NK-92 treated with Interleukin-12 subunit alpha and Interleukin-12 subunit beta, amount 100 ng/mL, for 24 hours (cell line): ENCODE data around the gene MSL3B.

Experiments
- DNase-seq: peaks from one replicate; lab custom pipeline; 2025; lab: John Stamatoyannopoulos, UW

The MSL3B gene

GRCh38 chr2:233833345-233833744, 34.8 kb downstream of the MSL3B start:
- DNase-seq: no peak

GRCh38 chr2:233832869-233833311, 35.3 kb downstream of the MSL3B start:
- no peak for DNase-seq

GRCh38 chr2:233832414-233832813, 35.8 kb downstream of the MSL3B start:
- no peak for DNase-seq

DNA sequence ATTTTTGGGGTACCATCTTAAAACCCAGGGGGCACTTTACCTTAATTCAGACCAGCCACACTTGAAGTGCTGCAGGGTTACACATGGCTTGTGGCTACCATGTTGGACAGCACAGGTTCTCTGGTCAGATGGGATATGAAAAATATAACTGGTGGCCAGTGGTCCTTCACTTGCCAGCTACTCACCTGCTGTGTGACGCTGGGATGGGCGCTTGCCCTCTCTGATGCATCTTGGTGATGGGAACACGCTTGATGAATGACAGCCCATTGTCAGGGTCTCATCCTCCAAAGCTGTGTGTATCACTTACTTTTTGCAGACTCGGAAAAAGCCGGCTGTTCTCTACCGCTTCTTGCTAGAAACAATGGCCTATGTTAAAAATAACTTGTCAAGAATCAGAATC, 36.3 kb downstream of the MSL3B start:
- no peak for DNase-seq

- DNase-seq: no peak
These were observed 37.0 kb downstream of the MSL3B start for GRCh38 chr2:233831011-233831721.

GRCh38 chr2:233830111-233830802, 37.9 kb downstream of the MSL3B start:
- no peak for DNase-seq

DNA sequence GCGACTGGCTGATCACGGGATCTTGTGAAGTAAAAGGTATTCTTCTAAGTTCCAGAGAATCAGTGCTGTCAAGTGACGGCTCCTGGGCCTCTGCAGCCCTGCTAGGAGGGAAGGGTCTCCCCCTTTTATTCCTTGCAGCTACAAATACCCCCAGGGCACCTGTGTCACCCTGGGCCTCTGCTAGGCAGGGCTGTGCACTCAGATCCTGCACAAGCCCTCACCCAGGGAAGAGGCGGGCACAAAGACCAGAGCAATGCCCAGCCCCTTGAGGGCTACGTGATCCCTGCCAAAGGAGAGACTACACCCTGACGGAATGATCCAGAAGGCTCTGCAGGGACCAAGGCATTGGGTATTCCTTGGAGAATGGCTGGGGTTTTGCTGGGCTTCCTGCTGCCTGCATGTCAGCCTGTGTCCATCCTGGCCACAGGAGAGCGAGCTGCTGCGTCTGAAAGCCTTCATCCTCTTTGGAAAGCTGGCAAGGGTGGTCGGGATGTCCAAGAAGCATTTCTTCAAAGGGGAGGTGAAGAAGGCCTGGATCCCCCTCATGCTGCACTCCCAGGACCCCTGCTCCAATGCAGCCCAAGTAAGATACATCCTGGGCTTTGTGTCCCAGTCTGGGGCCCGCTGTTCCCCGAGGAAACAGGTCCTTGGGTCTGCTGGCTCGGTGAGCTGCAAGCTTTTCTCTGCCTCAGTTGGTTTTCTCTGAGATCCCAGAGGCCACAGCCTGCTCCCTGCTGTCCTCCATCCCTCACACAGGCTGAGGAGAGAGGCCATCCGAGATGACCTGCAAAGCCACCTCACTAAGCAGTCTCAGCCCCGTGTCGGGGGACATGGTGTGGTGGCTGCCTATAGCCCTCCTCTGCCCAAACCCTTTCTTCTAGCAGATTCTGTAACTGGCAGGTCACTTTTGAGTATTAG, 38.7 kb downstream of the MSL3B start:
- no peak for DNase-seq

DNA sequence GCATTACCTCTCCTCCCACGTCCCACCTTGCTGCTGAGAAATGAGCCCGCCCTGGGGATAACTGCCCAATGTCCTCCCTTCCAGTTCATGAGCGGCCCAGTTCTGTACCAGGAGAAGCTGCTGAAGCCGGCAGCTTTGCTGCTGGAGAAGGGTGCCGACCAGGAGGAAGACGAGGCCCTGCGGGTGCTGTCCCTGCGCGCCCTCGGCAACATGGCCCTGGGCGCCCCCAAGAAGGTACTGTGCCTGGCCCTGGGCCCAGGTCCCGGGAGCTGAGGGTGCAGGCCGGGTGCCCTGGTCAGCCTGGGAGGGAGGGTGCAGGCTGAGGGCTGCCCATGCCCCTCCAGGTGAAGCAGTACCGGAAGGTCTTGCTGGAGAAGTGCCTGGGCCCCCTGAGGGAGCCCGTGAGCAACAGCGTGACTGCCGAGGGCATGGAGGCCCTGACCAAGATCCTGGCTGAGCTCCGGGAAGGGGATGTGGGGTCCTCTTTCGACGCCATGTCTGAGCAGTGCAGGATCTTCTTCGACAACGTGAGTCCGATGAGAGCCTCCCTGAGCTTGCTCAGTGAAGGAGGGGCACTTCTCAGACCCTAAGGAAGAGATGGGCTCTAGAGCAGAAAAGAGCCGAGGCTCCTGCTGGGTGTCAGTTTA, 39.5 kb downstream of the MSL3B start:
- DNase-seq: no peak

DNA sequence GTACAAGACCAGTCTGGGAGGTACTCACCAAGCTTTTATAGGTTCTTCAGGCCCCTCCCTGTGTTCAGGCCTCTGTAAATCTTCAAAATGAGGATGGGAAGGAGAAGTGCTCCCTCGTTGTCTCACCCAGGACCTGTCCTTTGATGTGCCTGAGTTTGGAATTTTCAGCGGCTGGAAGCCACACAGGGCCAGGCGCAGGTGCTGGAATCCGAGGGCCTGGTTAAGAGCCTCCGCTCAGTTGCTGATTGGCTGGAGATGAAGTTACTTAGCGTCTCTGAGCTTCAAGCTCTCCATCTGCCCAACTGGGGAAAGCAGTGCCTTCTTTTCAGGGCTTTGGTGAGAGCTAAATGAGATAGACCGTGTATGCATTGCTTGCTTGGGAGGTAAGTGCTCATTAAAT, 43.8 kb downstream of the MSL3B start:
- no peak for DNase-seq

DNA sequence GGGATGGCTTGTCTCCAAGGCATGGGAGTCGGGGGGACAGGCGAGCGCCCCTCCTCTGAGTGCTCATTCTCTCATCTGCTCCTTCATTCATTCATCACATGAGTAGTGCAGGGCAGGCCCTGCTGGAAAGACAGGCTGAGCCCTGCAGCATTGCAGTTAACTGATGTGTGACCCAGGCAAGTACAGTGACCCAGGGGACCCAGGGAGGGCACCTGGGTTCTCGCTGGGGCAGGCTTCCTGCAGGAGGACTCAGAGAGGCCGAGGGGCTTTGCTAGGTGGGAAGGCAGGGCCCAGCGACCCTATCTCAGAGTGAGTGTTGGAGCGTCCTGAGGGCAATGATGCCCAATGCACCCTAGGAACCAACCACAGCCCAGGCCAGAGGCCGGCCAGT, 44.5 kb downstream of the MSL3B start:
- DNase-seq: no peak

- DNase-seq: no peak
These were observed 45.1 kb downstream of the MSL3B start for GRCh38 chr2:233822781-233823730.

GRCh38 chr2:233822101-233822771, 46.0 kb downstream of the MSL3B start:
- no peak for DNase-seq

- no peak for DNase-seq
These were observed 46.5 kb downstream of the MSL3B start for GRCh38 chr2:233821709-233822100.

DNA sequence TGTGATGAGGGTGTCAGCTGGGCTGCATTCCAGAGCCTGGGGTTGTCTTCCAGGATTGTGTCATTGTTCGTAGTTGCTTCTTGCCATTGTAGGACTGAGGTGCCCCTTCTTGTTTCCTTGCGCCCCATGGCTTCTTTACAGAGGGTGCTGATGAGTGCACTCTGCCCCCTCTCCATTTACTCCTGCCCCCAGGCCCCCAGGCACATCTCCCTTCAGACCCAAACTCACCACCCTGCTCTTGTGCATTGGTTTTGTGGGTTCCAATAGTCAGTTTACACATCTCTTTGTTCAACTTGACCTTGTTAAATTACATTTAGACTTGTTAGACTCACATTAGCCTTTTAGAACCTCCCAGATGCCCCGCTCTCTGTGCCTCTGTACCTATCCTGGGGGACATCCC, 47.0 kb downstream of the MSL3B start:
- DNase-seq: no peak

DNA sequence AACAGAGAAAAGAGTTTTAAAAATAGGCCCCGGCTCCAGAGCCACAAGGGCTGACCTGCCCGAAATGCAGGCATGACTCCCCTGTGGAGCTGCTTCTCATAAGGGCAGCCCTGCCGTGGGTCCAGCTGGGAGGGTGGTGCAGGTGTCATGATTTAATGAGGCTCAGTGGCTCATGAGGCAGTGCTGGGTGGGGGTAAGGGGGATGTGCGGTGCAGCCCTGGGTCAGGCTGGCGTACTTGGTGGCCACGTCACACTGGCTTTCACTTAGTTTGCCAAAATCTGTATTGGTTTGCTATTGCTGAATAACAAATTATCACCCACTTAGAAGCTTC, 47.4 kb downstream of the MSL3B start:
- DNase-seq: no peak

GRCh38 chr2:233819884-233820773, 48.1 kb downstream of the MSL3B start:
- no peak for DNase-seq

DNA sequence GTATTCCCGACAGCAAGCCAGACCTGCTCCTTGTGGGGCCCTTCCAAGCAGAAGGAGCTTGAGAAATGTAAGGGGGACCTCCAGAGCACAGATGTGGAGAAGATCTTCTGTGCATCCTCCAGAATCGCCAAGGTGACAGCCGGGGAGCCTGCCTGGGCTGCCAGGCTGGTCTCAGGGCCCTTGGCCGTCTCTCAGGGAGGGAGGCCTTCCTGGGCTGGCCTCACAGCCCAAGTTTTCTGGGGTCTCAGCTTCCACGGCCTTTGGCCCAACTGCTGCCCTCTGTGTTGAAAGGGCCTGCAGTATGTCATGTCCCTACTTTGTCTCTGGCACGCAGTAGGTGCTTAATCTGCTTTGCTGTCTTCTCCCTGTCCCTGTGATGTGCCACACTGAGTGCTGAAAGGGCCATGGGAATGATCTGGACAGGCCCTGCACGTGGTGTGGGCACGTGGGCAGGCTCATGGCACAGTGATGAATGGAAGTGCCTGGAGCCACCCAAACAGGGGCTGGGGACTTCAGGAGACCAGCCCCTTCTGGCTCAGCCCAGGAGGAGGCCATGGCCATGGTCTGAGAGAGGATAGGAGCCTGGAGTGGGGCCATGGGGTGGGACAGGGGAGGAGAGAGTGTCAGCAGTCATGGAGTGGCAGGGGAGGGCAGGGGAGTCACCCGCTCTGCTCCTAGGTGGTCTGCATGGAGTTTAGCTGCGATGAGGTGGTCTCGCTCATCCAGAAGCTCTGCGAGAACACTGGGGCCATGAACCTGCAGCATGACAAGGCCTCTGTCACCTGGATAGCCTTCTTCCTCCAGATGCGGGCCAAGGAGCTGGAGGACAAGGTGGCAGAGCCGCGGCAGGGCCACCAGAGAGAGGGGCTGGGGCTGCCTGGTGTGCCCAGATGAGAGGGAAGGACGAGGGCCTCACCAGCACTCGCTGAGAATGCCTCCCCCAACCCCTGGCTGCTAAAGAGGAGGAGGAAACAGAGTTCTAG, 49.3 kb downstream of the MSL3B start:
- DNase-seq: no peak

GRCh38 chr2:233817995-233818638, 50.1 kb downstream of the MSL3B start:
- no peak for DNase-seq
